GM23338 (cell line): ENCODE measurements around the gene CCDC110. TPM values are rescaled to one million over a fixed set of nuclear protein-coding genes. Genes with fewer than 3 reads are reported as not detected.

Experiments
- ATAC-seq: fragments of 200-7000 bp; cut with Tn5 transposase; 3 replicates; pipeline ENCODE4 v1.9.1; 2020
- DNase-seq: peaks from one replicate; pipeline ENCODE4 v3.0.0-alpha.2; 2015; ENCODE audit warnings: low spot score
- H2AFZ ChIP-seq: fragments of 200-600 bp; sonication (generic); 2 replicates; pipeline ENCODE4 v1.8.0; 2016; ENCODE audit warnings: antibody characterized with exemption, mild to moderate bottlenecking, moderate library complexity
- H3F3A ChIP-seq: fragments of 200-600 bp; sonication (generic); replicated peaks from 2 replicates; pipeline ENCODE4 v1.8.0; 2017; ENCODE audit warnings: antibody characterized with exemption, mixed run types, low read depth
- H3K27ac ChIP-seq: fragments of 200-600 bp; sonication (generic); 2 replicates; pipeline ENCODE4 v1.6.1; 2016; ENCODE audit warnings: low read depth
- H3K27me3 ChIP-seq: fragments of 200-600 bp; sonication (generic); 2 replicates; pipeline ENCODE4 v1.8.0; 2016; ENCODE audit warnings: mild to moderate bottlenecking, mixed run types, moderate library complexity; ENCODE audit not compliant: insufficient read depth
- H3K36me3 ChIP-seq: fragments of 200-600 bp; sonication (generic); 2 replicates; pipeline ENCODE4 v1.8.0; 2016; ENCODE audit warnings: mild to moderate bottlenecking; ENCODE audit not compliant: insufficient read depth
- H3K4me1 ChIP-seq: fragments of 200-600 bp; sonication (generic); 2 replicates; pipeline ENCODE4 v1.8.0; 2016; ENCODE audit warnings: mild to moderate bottlenecking, moderate library complexity; ENCODE audit not compliant: insufficient read depth
- H3K4me2 ChIP-seq: fragments of 200-600 bp; sonication (generic); 2 replicates; pipeline ENCODE4 v1.7.1; 2017; ENCODE audit warnings: mixed run types
- H3K4me3 ChIP-seq: fragments of 200-600 bp; sonication (generic); 2 replicates; pipeline ENCODE4 v1.6.1; 2016; ENCODE audit warnings: mixed run types
- H3K79me2 ChIP-seq: fragments of 200-600 bp; sonication (generic); replicated peaks from 2 replicates; pipeline ENCODE4 v1.8.0; 2017; ENCODE audit warnings: mild to moderate bottlenecking; ENCODE audit not compliant: insufficient read depth
- H3K9me2 ChIP-seq: fragments of 200-600 bp; sonication (generic); 2 replicates; pipeline ENCODE4 v1.8.0; 2017; ENCODE audit not compliant: insufficient read depth
- H4K20me1 ChIP-seq: fragments of 200-600 bp; sonication (generic); replicated peaks from 2 replicates; pipeline ENCODE4 v1.8.0; 2017; ENCODE audit warnings: mild to moderate bottlenecking; ENCODE audit not compliant: insufficient read depth
- H3K27ac Mint-ChIP-seq: 2 replicates; pipeline ENCODE4 v1.8.0; 2020; ENCODE audit warnings: inconsistent platforms, mild to moderate bottlenecking, moderate library complexity, mixed read lengths
- H3K27me3 Mint-ChIP-seq: 3 replicates; pipeline ENCODE4 v1.8.0; 2022; ENCODE audit warnings: low read depth, mild to moderate bottlenecking, moderate library complexity, mixed read lengths, inconsistent platforms; ENCODE audit not compliant: insufficient read depth, poor library complexity
- H3K36me3 Mint-ChIP-seq: 3 replicates; pipeline ENCODE4 v1.8.0; 2021; ENCODE audit warnings: low read depth, mild to moderate bottlenecking, inconsistent platforms, moderate library complexity, mixed read lengths
- H3K4me1 Mint-ChIP-seq: 3 replicates; pipeline ENCODE4 v1.8.0; 2020; ENCODE audit warnings: mild to moderate bottlenecking, inconsistent platforms, mixed read lengths
- H3K4me3 Mint-ChIP-seq: 3 replicates; pipeline ENCODE4 v1.8.0; 2021; ENCODE audit warnings: moderate library complexity, mild to moderate bottlenecking, inconsistent platforms, mixed read lengths
- H3K9me3 Mint-ChIP-seq: 3 replicates; pipeline ENCODE4 v1.8.0; 2020; ENCODE audit warnings: moderate library complexity, mild to moderate bottlenecking, inconsistent platforms, mixed read lengths
- CREB1 ChIP-seq: fragments of 250-450 bp; sonication (Bioruptor Pico); IDR thresholded peaks from 2 replicates; pipeline ENCODE4 v1.5.0; 2020; ENCODE audit warnings: low read depth, mild to moderate bottlenecking, moderate library complexity
- EZH2 ChIP-seq: fragments of 200-600 bp; sonication (generic); IDR thresholded peaks from one replicate; pipeline ENCODE4 v1.8.0; 2017; ENCODE audit warnings: antibody characterized with exemption, mild to moderate bottlenecking, low read depth; ENCODE audit not compliant: unreplicated experiment
- EZH2phosphoT487 ChIP-seq: fragments of 200-600 bp; sonication (generic); IDR thresholded peaks from one replicate; pipeline ENCODE4 v1.8.1; 2018; ENCODE audit warnings: antibody characterized with exemption; ENCODE audit not compliant: unreplicated experiment
- NANOG ChIP-seq: IDR thresholded peaks from 2 replicates; pipeline ENCODE4 v1.6.1; 2016; ENCODE audit warnings: antibody characterized with exemption, borderline replicate concordance
- polyA plus RNA-seq: library from polyadenylated mRNA; unstranded; fragments of >200 nt; fragmentation: Nextera tagmentation; extraction: Ambion mirVana; gene quantifications from 2 replicates; pipeline ENCODE4 v1.2.1, GENCODE V29; 2016
- total RNA-seq: library from RNA; depleted of rRNA; stranded (reverse); fragments of >200 nt; shearing (Covaris generic); gene quantifications from 2 replicates; pipeline ENCODE4 v1.2.3, GENCODE V29; 2014
- TF ChIP-seq, protein P1 (sequence below): fragments of 250-450 bp; sonication (Bioruptor Pico); IDR thresholded peaks from 2 replicates; pipeline ENCODE4 v1.5.0; 2020; ENCODE audit warnings: mild to moderate bottlenecking, moderate library complexity

The CCDC110 gene
- total and polyA plus RNA-seq, 2 experiments from 2014 or later, result 5.4 to 6.7 TPM

DNA sequence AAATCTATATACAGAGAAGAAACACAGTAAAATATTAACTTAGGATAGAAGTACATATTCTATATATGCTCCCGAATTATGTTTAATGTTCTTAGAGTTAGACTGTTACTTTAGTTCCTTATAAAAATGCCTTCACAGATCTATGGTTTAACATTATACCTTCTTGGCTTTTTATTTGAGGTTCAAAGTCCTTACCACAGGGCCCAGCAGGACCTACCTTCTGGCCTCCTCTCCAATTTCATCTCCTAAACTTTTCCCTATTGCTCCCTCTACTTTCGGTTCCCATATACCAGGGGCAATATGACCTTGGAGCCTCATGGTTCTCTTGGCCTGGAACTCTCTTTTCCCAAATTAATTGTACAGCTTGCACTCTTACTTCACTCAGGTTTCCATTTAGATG is 63.1 kb downstream of the CCDC110 start:
- no peaks in the 10 kb centered on the region for H3K27me3 Mint-ChIP-seq
- TF ChIP-seq NANOG, result no peak
- TF ChIP-seq, protein P1, sequence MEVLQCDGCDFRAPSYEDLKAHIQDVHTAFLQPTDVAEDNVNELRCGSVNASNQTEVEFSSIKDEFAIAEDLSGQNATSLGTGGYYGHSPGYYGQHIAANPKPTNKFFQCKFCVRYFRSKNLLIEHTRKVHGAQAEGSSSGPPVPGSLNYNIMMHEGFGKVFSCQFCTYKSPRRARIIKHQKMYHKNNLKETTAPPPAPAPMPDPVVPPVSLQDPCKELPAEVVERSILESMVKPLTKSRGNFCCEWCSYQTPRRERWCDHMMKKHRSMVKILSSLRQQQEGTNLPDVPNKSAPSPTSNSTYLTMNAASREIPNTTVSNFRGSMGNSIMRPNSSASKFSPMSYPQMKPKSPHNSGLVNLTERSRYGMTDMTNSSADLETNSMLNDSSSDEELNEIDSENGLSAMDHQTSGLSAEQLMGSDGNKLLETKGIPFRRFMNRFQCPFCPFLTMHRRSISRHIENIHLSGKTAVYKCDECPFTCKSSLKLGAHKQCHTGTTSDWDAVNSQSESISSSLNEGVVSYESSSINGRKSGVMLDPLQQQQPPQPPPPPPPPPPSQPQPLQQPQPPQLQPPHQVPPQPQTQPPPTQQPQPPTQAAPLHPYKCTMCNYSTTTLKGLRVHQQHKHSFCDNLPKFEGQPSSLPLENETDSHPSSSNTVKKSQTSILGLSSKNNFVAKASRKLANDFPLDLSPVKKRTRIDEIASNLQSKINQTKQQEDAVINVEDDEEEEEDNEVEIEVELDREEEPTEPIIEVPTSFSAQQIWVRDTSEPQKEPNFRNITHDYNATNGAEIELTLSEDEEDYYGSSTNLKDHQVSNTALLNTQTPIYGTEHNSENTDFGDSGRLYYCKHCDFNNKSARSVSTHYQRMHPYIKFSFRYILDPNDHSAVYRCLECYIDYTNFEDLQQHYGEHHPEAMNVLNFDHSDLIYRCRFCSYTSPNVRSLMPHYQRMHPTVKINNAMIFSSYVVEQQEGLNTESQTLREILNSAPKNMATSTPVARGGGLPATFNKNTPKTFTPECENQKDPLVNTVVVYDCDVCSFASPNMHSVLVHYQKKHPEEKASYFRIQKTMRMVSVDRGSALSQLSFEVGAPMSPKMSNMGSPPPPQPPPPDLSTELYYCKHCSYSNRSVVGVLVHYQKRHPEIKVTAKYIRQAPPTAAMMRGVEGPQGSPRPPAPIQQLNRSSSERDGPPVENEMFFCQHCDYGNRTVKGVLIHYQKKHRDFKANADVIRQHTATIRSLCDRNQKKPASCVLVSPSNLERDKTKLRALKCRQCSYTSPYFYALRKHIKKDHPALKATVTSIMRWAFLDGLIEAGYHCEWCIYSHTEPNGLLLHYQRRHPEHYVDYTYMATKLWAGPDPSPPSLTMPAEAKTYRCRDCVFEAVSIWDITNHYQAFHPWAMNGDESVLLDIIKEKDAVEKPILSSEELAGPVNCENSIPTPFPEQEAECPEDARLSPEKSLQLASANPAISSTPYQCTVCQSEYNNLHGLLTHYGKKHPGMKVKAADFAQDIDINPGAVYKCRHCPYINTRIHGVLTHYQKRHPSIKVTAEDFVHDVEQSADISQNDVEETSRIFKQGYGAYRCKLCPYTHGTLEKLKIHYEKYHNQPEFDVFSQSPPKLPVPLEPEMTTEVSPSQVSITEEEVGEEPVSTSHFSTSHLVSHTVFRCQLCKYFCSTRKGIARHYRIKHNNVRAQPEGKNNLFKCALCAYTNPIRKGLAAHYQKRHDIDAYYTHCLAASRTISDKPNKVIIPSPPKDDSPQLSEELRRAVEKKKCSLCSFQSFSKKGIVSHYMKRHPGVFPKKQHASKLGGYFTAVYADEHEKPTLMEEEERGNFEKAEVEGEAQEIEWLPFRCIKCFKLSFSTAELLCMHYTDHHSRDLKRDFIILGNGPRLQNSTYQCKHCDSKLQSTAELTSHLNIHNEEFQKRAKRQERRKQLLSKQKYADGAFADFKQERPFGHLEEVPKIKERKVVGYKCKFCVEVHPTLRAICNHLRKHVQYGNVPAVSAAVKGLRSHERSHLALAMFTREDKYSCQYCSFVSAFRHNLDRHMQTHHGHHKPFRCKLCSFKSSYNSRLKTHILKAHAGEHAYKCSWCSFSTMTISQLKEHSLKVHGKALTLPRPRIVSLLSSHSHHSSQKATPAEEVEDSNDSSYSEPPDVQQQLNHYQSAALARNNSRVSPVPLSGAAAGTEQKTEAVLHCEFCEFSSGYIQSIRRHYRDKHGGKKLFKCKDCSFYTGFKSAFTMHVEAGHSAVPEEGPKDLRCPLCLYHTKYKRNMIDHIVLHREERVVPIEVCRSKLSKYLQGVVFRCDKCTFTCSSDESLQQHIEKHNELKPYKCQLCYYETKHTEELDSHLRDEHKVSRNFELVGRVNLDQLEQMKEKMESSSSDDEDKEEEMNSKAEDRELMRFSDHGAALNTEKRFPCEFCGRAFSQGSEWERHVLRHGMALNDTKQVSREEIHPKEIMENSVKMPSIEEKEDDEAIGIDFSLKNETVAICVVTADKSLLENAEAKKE (CRISPR knock-in tag), result no peak
- H3K36me3 Mint-ChIP-seq, result peaks cover 25% of the 10 kb centered on the region
- Histone ChIP-seq H3K4me1 (no peaks in the 10 kb centered on the region), H2AFZ (no peak overlapping the region), H3K79me2 (no peaks in the 10 kb centered on the region), H3K4me3 (no peak overlapping the region), H3K27ac (no peak overlapping the region), H3K36me3 (no peaks in the 10 kb centered on the region; the same call in 1 of the 2 replicates), H4K20me1 (no peaks in the 10 kb centered on the region), H3K4me2 (no peak overlapping the region), H3F3A (no peaks in the 10 kb centered on the region), H3K27me3 (no peaks in the 10 kb centered on the region), H3K9me2 (no peaks in the 10 kb centered on the region)
- no peak overlapping the region for H3K4me3 Mint-ChIP-seq
- no peaks in the 10 kb centered on the region for H3K4me1 Mint-ChIP-seq
- no peak for DNase-seq
- ATAC-seq, result no peak
- peaks cover 5% of the 10 kb centered on the region; the same call in 1 of the 3 replicates for H3K9me3 Mint-ChIP-seq
- H3K27ac Mint-ChIP-seq, result no peak overlapping the region

DNA sequence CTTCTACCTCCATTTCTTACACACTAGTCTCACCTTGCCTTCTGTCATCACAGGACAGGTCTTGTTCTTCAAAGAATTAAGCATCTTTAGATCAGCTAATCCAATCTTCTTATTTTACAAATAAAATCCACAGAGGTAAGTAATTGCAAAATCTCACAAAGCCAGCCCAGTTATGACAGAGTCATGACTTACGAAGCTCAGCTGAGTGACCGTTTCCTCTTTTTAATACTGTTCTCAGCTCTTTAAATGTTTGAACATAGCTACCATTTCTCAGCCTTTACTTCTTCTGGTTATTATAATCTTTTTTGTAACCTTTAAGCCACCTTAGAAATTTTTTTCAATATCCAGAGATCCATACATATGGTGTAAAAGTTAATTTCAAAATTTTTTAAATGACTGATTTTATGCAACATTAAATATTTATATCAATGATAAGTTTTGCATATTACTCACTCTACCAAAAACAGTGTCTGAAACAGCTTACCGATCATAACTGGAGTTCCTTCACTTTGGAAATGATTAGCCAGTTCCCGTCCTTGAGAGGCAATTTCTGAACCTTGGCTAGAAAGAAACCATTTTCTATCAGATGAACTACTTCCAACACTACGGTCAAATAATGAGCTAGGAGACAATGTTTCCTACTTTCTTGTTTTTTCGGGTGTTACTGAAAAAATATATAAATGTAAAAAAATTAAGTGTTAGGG is 66.1 kb downstream of the CCDC110 start:
- Histone ChIP-seq H3F3A (no peaks in the 10 kb centered on the region), H2AFZ (no peak overlapping the region), H3K4me2 (no peak overlapping the region), H3K9me2 (no peaks in the 10 kb centered on the region), H3K4me3 (no peak overlapping the region), H3K27me3 (no peaks in the 10 kb centered on the region), H3K27ac (no peak overlapping the region), H3K4me1 (no peaks in the 10 kb centered on the region), H4K20me1 (no peaks in the 10 kb centered on the region), H3K79me2 (no peaks in the 10 kb centered on the region), H3K36me3 (no peaks in the 10 kb centered on the region; the same call in 1 of the 2 replicates)
- H3K27me3 Mint-ChIP-seq, result no peaks in the 10 kb centered on the region
- no peaks in the 10 kb centered on the region for H3K4me1 Mint-ChIP-seq
- no peak overlapping the region for H3K4me3 Mint-ChIP-seq
- H3K36me3 Mint-ChIP-seq, result peaks cover 33% of the 10 kb centered on the region
- ATAC-seq (no peak), DNase-seq (no peak)
- no peak overlapping the region for H3K27ac Mint-ChIP-seq
- peaks cover 5% of the 10 kb centered on the region; the same call in 1 of the 3 replicates for H3K9me3 Mint-ChIP-seq
- TF ChIP-seq CREB1 (CRISPR knock-in tag) (no peak), EZH2 (no peak), EZH2phosphoT487 (no peak)
- TF ChIP-seq, protein P1 (CRISPR knock-in tag), result no peak
